IMR-90 (cell line): ENCODE results near the gene LRP5. TPM values are rescaled to one million over a fixed set of nuclear protein-coding genes. Genes with fewer than 3 reads are reported as not detected.

Experiments
- ATAC-seq: fragments of 200-7000 bp; cut with Tn5 transposase; 2 replicates; pipeline ENCODE4 v1.9.1; 2020; ENCODE audit warnings: low read depth, mild to moderate bottlenecking, moderate library complexity
- BruUV-seq: library from RNA; stranded (reverse); fragments of 400-500 nt; replicated peaks from 2 replicates; lab custom pipeline; 2021; lab: Mats Ljungman, UMichigan
- CTCF ChIA-PET: fragments of 300-600 bp; formaldehyde crosslinking; extraction: SDS; loops from one replicate; lab custom pipeline; 2021; ENCODE audit warnings: antibody characterized with exemption; lab: Yijun Ruan, JAX
- POLR2A ChIA-PET: fragments of 300-600 bp; sonication (Branson Sonifier 250); formaldehyde crosslinking; loops from one replicate; lab custom pipeline; 2022; ENCODE audit warnings: antibody characterized with exemption; ENCODE audit not compliant: unreplicated experiment; lab: Charles Lee
- DNase-seq: peaks from one replicate; pipeline ENCODE4 v3.0.0; 2013
- H2AFZ ChIP-seq: replicated peaks from 2 replicates; pipeline ENCODE3; 2013; ENCODE audit warnings: low read length, mild to moderate bottlenecking; ENCODE audit not compliant: poor library complexity
- H2AK5ac ChIP-seq: 2 replicates; pipeline ENCODE4 v1.6.1; 2013; ENCODE audit warnings: low read depth, low read length, inconsistent platforms
- H2AK9ac ChIP-seq: replicated peaks from 2 replicates; pipeline ENCODE3; 2013; ENCODE audit warnings: mild to moderate bottlenecking, low read depth, low read length, moderate library complexity; ENCODE audit not compliant: poor library complexity
- H2BK120ac ChIP-seq: 2 replicates; pipeline ENCODE4 v1.6.1; 2013; ENCODE audit warnings: low read depth, low read length, inconsistent platforms
- H2BK15ac ChIP-seq: 3 replicates; pipeline ENCODE4 v1.6.1; 2013; ENCODE audit warnings: low read depth, low read length, inconsistent platforms
- H2BK20ac ChIP-seq: 2 replicates; pipeline ENCODE4 v1.6.1; 2013; ENCODE audit warnings: low read depth, mild to moderate bottlenecking, inconsistent platforms, low read length, moderate library complexity
- H2BK5ac ChIP-seq: 2 replicates; pipeline ENCODE4 v1.6.1; 2013; ENCODE audit warnings: mild to moderate bottlenecking, low read depth, low read length, inconsistent platforms; ENCODE audit not compliant: poor library complexity, severe bottlenecking
- H3K14ac ChIP-seq: replicated peaks from 2 replicates; pipeline ENCODE4 v1.6.1; 2013; ENCODE audit warnings: low read depth, low read length, inconsistent platforms
- H3K18ac ChIP-seq: 2 replicates; pipeline ENCODE4 v1.6.1; 2013; ENCODE audit warnings: low read depth, low read length, control low read depth
- H3K23ac ChIP-seq: 2 replicates; pipeline ENCODE4 v1.6.1; 2013; ENCODE audit warnings: low read depth, low read length, inconsistent platforms
- H3K27ac ChIP-seq: 2 replicates; pipeline ENCODE4 v1.5.1; 2013; ENCODE audit warnings: mild to moderate bottlenecking, control low read depth, low read length; ENCODE audit not compliant: insufficient read depth
- H3K27me3 ChIP-seq: 2 replicates; pipeline ENCODE4 v1.6.1; 2013; ENCODE audit warnings: low read length; ENCODE audit not compliant: control insufficient read depth, insufficient read depth
- H3K36me3 ChIP-seq: 2 replicates; pipeline ENCODE4 v1.6.1; 2013; ENCODE audit warnings: low read length, mixed read lengths; ENCODE audit not compliant: control insufficient read depth, insufficient read depth
- H3K4ac ChIP-seq: 2 replicates; pipeline ENCODE4 v1.6.1; 2013; ENCODE audit warnings: low read depth, low read length, inconsistent platforms
- H3K4me1 ChIP-seq: 2 replicates; pipeline ENCODE4 v1.6.1; 2013; ENCODE audit warnings: low read length, mixed read lengths; ENCODE audit not compliant: control insufficient read depth, insufficient read depth
- H3K4me2 ChIP-seq: 2 replicates; pipeline ENCODE4 v1.6.1; 2013; ENCODE audit warnings: low read depth, mild to moderate bottlenecking, control low read depth, low read length, moderate library complexity
- H3K4me3 ChIP-seq: 2 replicates; pipeline ENCODE4 v1.5.1; 2013; ENCODE audit warnings: low read depth, mild to moderate bottlenecking, control low read depth, low read length, moderate library complexity; ENCODE audit not compliant: insufficient read depth
- H3K56ac ChIP-seq: 2 replicates; pipeline ENCODE4 v1.6.1; 2013; ENCODE audit warnings: low read length, inconsistent platforms; ENCODE audit not compliant: insufficient read depth; ENCODE audit errors: extremely low read depth
- H3K79me1 ChIP-seq, 2 experiments: 2 replicates each; pipeline ENCODE4 v1.6.1; 2013; ENCODE audit warnings: low read length in 2 of 2, inconsistent platforms in 1 of 2, low read depth in 1 of 2
- H3K9ac ChIP-seq: 2 replicates; pipeline ENCODE4 v1.6.1; 2013; ENCODE audit warnings: low read depth, low read length, control low read depth
- H3K9me1 ChIP-seq: 2 replicates; pipeline ENCODE4 v1.6.1; 2013; ENCODE audit warnings: low read length, inconsistent platforms; ENCODE audit not compliant: insufficient read depth
- H3K9me3 ChIP-seq: 2 replicates; pipeline ENCODE4 v1.6.1; 2013; ENCODE audit warnings: low read length; ENCODE audit not compliant: control insufficient read depth, insufficient read depth
- H4K20me1 ChIP-seq: 2 replicates; pipeline ENCODE4 v1.6.1; 2013; ENCODE audit warnings: low read length, inconsistent platforms; ENCODE audit not compliant: insufficient read depth
- H4K5ac ChIP-seq: 2 replicates; pipeline ENCODE4 v1.6.1; 2013; ENCODE audit warnings: mild to moderate bottlenecking, low read depth, low read length, control low read depth
- H4K8ac ChIP-seq, 2 experiments: 2 replicates each; pipeline ENCODE4 v1.6.1; 2013; ENCODE audit warnings: low read depth in 2 of 2, low read length in 2 of 2, control low read depth in 1 of 2, inconsistent platforms in 1 of 2
- H4K91ac ChIP-seq: 2 replicates; pipeline ENCODE4 v1.6.1; 2013; ENCODE audit warnings: low read depth, low read length, inconsistent platforms; ENCODE audit not compliant: insufficient read depth
- BHLHE40 ChIP-seq: fragments of 150-350 bp; IDR thresholded peaks from 2 replicates; pipeline ENCODE4 v1.6.1; 2016; ENCODE audit warnings: mild to moderate bottlenecking, low read depth, low read length
- CEBPB ChIP-seq: IDR thresholded peaks from 2 replicates; pipeline ENCODE4 v1.6.1; 2012; ENCODE audit warnings: low read depth, low read length, improper control_type of control experiment
- CHD1 ChIP-seq: IDR thresholded peaks from 2 replicates; pipeline ENCODE4 v1.6.1; 2012; ENCODE audit warnings: low read depth, low read length, improper control_type of control experiment
- CTCF ChIP-seq: conservative IDR thresholded peaks from 2 replicates; pipeline ENCODE4 v1.5.1; 2012; ENCODE audit warnings: mild to moderate bottlenecking, low read depth, low read length, improper control_type of control experiment
- ELK1 ChIP-seq: fragments of 150-350 bp; IDR thresholded peaks from 2 replicates; pipeline ENCODE4 v1.6.1; 2016; ENCODE audit warnings: low read depth, mild to moderate bottlenecking, low read length, moderate library complexity, borderline replicate concordance
- FOS ChIP-seq: fragments of 150-350 bp; IDR thresholded peaks from 2 replicates; pipeline ENCODE4 v1.6.1; 2016; ENCODE audit warnings: low read depth, low read length
- MAFK ChIP-seq: IDR thresholded peaks from 2 replicates; pipeline ENCODE4 v1.6.1; 2012; ENCODE audit warnings: low read depth, low read length, improper control_type of control experiment
- MXI1 ChIP-seq: IDR thresholded peaks from 2 replicates; pipeline ENCODE4 v1.6.1; 2012; ENCODE audit warnings: low read depth, mild to moderate bottlenecking, low read length, moderate library complexity, borderline replicate concordance
- NFE2L2 ChIP-seq: fragments of 150-350 bp; IDR thresholded peaks from 2 replicates; pipeline ENCODE4 v1.6.1; 2016; ENCODE audit warnings: low read depth, mild to moderate bottlenecking, low read length
- POLR2A ChIP-seq: IDR thresholded peaks from 2 replicates; pipeline ENCODE4 v1.6.1; 2012; ENCODE audit warnings: mild to moderate bottlenecking, low read depth, low read length
- RAD21 ChIP-seq: IDR thresholded peaks from 2 replicates; pipeline ENCODE4 v1.6.1; 2012; ENCODE audit warnings: low read length, improper control_type of control experiment
- WGBS, 2 experiments: methylation state at CpG; one replicate each; pipeline versions ENCODE4 v1.1.5 to v1.1.7; 2013; ENCODE audit warnings: missing lambda C conversion rate in 2 of 2; ENCODE audit not compliant: insufficient read length in 1 of 2; ENCODE audit errors: extremely low coverage in 2 of 2; 5-methylcytosine and 5-hydroxymethylcytosine counted together
- dilution Hi-C: fragments of 300-500 bp; cut with HindIII; formaldehyde crosslinking; loops from one replicate; pipeline ENCODE4 v1.14.3; 2018; ENCODE audit warnings: low sequenced_read_pairs; ENCODE audit not compliant: unreplicated experiment
- in situ Hi-C: fragments of 300-500 bp; cut with MboI; formaldehyde crosslinking; loops from 3 replicates; pipeline ENCODE4 v1.14.3; 2019; ENCODE audit warnings: low sequenced_read_pairs, inconsistent platforms, mixed read lengths
- intact Hi-C: fragments of 100-400 bp; cut with micrococcal nuclease; formaldehyde crosslinking; loops from 2 replicates; pipeline ENCODE4 v1.10.0; 2022
- polyA plus RNA-seq, 3 experiments: library from polyadenylated mRNA; depleted of rRNA; stranded (reverse); fragments of >200 nt; gene quantifications; 2 replicates each; pipeline ENCODE4 v1.2.3, GENCODE V29; 2012; ENCODE audit warnings: low replicate concordance in 1 of 3
- total RNA-seq: library from RNA; depleted of rRNA; stranded (reverse); fragments of >200 nt; gene quantifications from 2 replicates; pipeline ENCODE4 v1.2.3, GENCODE V29; 2012

LRP5 gene
- total and polyA plus RNA-seq, 2 of the 4 experiments (the other 2 are of a cell fraction) = 10.4 to 15.0 TPM

- peaks cover 3% of the 10 kb centered on the region; the same call in 1 of the 2 replicates for H3K9me3 ChIP-seq
- H3K79me1 ChIP-seq = peaks cover 11 to 26% of the 10 kb centered on the region in 2 experiments; a peak in 3 of 4 replicates
- no peak overlapping the region for H3K4ac ChIP-seq
- peaks cover 5% of the 10 kb centered on the region; the same call in 1 of the 2 replicates for H4K20me1 ChIP-seq
- no peak for ATAC-seq
- H3K4me2 ChIP-seq = no peak overlapping the region
- no peak overlapping the region for H2BK15ac ChIP-seq
- CTCF ChIA-PET = no interaction called here
- POLR2A ChIA-PET = no interaction called here
- H3K4me3 ChIP-seq = no peak overlapping the region
- H3K18ac ChIP-seq = no peak overlapping the region
- H2BK5ac ChIP-seq = no peak overlapping the region
- dilution Hi-C loops = no loop called here
- intact Hi-C loops = no loop called here
- no peak overlapping the region for H2BK20ac ChIP-seq
- no peak overlapping the region for H4K91ac ChIP-seq
- no peak overlapping the region for H2AK5ac ChIP-seq
- no peak overlapping the region for H2BK120ac ChIP-seq
- TF ChIP-seq CEBPB (no peak), MAFK (no peak), ELK1 (no peak), POLR2A (no peak), CTCF (no peak), CHD1 (no peak), NFE2L2 (no peak), FOS (no peak), BHLHE40 (no peak), RAD21 (no peak), MXI1 (no peak)
- no peaks in the 10 kb centered on the region for H3K27me3 ChIP-seq
- H3K9ac ChIP-seq = no peak overlapping the region
- H3K4me1 ChIP-seq = peaks cover 14% of the 10 kb centered on the region
- no peak overlapping the region for H3K56ac ChIP-seq
- WGBS, 2 experiments = no CpG with 5 or more reads among the region's 6 CpGs
- no peak overlapping the region for H2AK9ac ChIP-seq
- H3K23ac ChIP-seq = no peak overlapping the region
- no TSS peak for BruUV-seq
- H3K27ac ChIP-seq = no peak overlapping the region
- DNase-seq = no peak
- no peak overlapping the region for H3K14ac ChIP-seq
- in situ Hi-C loops = no loop called here
- H3K36me3 ChIP-seq = peaks cover 24% of the 10 kb centered on the region
- H2AFZ ChIP-seq = no peak overlapping the region
- no peak overlapping the region for H4K8ac ChIP-seq
- H3K9me1 ChIP-seq = peaks cover 15% of the 10 kb centered on the region
- H4K5ac ChIP-seq = no peak overlapping the region
Observed at GRCh38 chr11:68358416-68358815, 46.0 kb downstream of the LRP5 start.
